GM21619 (cell line): ENCODE results near the gene KRT4.

Experiments
- ATAC-seq: cut with Tn5 transposase; IDR thresholded peaks from one replicate; pipeline ENCODE4 v1.9.1; 2021; ENCODE audit not compliant: unreplicated experiment

The KRT4 gene

GRCh38 chr12:52794479-52795331 lies 19.2 kb downstream of the KRT4 start:
- no peak for ATAC-seq

- ATAC-seq: no peak
Measured at GRCh38 chr12:52792185-52793029, 21.5 kb downstream of the KRT4 start.

GRCh38 chr12:52791271-52792184 lies 22.4 kb downstream of the KRT4 start:
- no peak for ATAC-seq

GRCh38 chr12:52790427-52791270 lies 23.3 kb downstream of the KRT4 start:
- no peak for ATAC-seq

- no peak for ATAC-seq
Measured at GRCh38 chr12:52789637-52790426, 24.1 kb downstream of the KRT4 start.

- no peak for ATAC-seq
Measured at GRCh38 chr12:52788876-52789636, 24.9 kb downstream of the KRT4 start.

- ATAC-seq: no peak
Measured at GRCh38 chr12:52788192-52788875, 25.6 kb downstream of the KRT4 start.

GRCh38 chr12:52787324-52788191 lies 26.4 kb downstream of the KRT4 start:
- no peak for ATAC-seq

- no peak for ATAC-seq
Measured at GRCh38 chr12:52784909-52785308, 29.0 kb downstream of the KRT4 start.

GRCh38 chr12:52783563-52784316 lies 30.2 kb downstream of the KRT4 start:
- no peak for ATAC-seq

GRCh38 chr12:52782502-52782901 lies 31.4 kb downstream of the KRT4 start:
- no peak for ATAC-seq

GRCh38 chr12:52781399-52782082 lies 32.4 kb downstream of the KRT4 start:
- ATAC-seq: no peak

GRCh38 chr12:52779914-52780313 lies 34.0 kb downstream of the KRT4 start:
- no peak for ATAC-seq

GRCh38 chr12:52778833-52779232 lies 35.1 kb downstream of the KRT4 start:
- ATAC-seq: no peak

- no peak for ATAC-seq
Measured at GRCh38 chr12:52777566-52777965, 36.4 kb downstream of the KRT4 start.

- no peak for ATAC-seq
Measured at GRCh38 chr12:52776913-52777395, 37.0 kb downstream of the KRT4 start, which contains the start of gene KRT76. Gene KRT76 (minus strand): TSS chr12:52777345. CDS start chr12:52777291, 54 bp downstream.
